Endothelial cell of umbilical vein (primary cell): Measurements from ENCODE around the gene ADIPOR2.

Experiments used
- CTCF ChIP-seq, 2 donors: IDR thresholded peaks; 1 replicate in 1 of 2; 2 replicates in 1 of 2; pipeline ENCODE4 v1.5.1; 2011; ENCODE audit warnings: low read length in 2 of 2, mild to moderate bottlenecking in 2 of 2, moderate library complexity in 2 of 2, control low read depth in 1 of 2, inconsistent platforms in 1 of 2, low read depth in 1 of 2; ENCODE audit not compliant: insufficient read depth in 1 of 2; ENCODE audit errors: extremely low read depth in 1 of 2
- FOS ChIP-seq: IDR thresholded peaks from 2 replicates; pipeline ENCODE4 v1.6.1; 2011; ENCODE audit warnings: mild to moderate bottlenecking, low read length, moderate library complexity, borderline replicate concordance; ENCODE audit not compliant: insufficient read depth
- MAX ChIP-seq: IDR thresholded peaks from 2 replicates; pipeline ENCODE4 v1.6.1; 2011; ENCODE audit not compliant: insufficient read depth, insufficient read length
- MYC ChIP-seq: IDR thresholded peaks from one replicate; pipeline ENCODE4 v1.6.1; 2011; ENCODE audit warnings: mild to moderate bottlenecking, low read depth, low read length
- POLR2AphosphoS5 ChIP-seq: IDR thresholded peaks from 2 replicates; pipeline ENCODE4 v1.6.1; 2012; ENCODE audit warnings: low read depth, mild to moderate bottlenecking, control low read depth, low read length, moderate library complexity; ENCODE audit not compliant: insufficient read depth

GRCh38 chr12:1825382-1826102, 134.7 kb downstream of the ADIPOR2 start:
- TF ChIP-seq POLR2AphosphoS5 = no peak
- TF ChIP-seq CTCF (IDR thresholded peaks at IDR 0.05; ENCODE audit: extremely low read depth in 1 of 2, insufficient read depth in 1 of 2, low read depth in 1 of 2, low read length in 2 of 2) = no peak
- TF ChIP-seq FOS = no peak
- TF ChIP-seq MAX = no peak
- no peak for TF ChIP-seq MYC
